Sigmoid colon (tissue), 7 donors: ENCODE measurements around the gene TMCC3. TPM values are rescaled to one million over a fixed set of nuclear protein-coding genes. Genes with fewer than 3 reads are reported as not detected.
A peak's percentile ranks its signal among the peaks of the same experiment; 100 is the strongest.
"Not testable (repeated sequence)": the region's sequence is repeated elsewhere in the genome, so short reads cannot be mapped to it uniquely, and the experiment has no call there.

ENCODE experiments used
- DNase-seq: peaks from one replicate; pipeline ENCODE4 v3.0.0-alpha.2; 2019
- H3K27ac ChIP-seq, 4 donors: fragments of 200-600 bp; sonication (generic); one replicate each; pipeline ENCODE4 v1.5.1; 2016 to 2019; ENCODE audit warnings: mild to moderate bottlenecking in 1 of 4
- H3K27me3 ChIP-seq, 3 donors: fragments of 200-600 bp; sonication (generic); one replicate each; pipeline ENCODE4 v1.5.1; 2019; ENCODE audit warnings: mild to moderate bottlenecking in 1 of 3
- H3K36me3 ChIP-seq, 4 donors: fragments of 200-600 bp; sonication (generic); one replicate each; pipeline ENCODE4 v1.5.1; 2016 to 2019
- H3K4me1 ChIP-seq, 4 donors: fragments of 200-600 bp; sonication (generic); one replicate each; pipeline ENCODE4 v1.5.1; 2017 to 2019
- H3K4me3 ChIP-seq, 4 donors: fragments of 200-600 bp; sonication (generic); one replicate each; pipeline ENCODE4 v1.5.1; 2017 to 2019; ENCODE audit warnings: mild to moderate bottlenecking in 2 of 4, moderate library complexity in 1 of 4
- H3K9me3 ChIP-seq, 4 donors: fragments of 200-600 bp in 3 of 4; sonication (generic) in 3 of 4; one replicate each; pipeline versions ENCODE4 v1.5.1 to v1.6.1; 2013 to 2019
- EP300 ChIP-seq, 4 donors: sonication (generic); formaldehyde crosslinking; IDR thresholded peaks; one replicate each; pipeline ENCODE4 v1.6.1; 2017; ENCODE audit warnings: antibody characterized with exemption in 4 of 4
- POLR2A ChIP-seq, 2 donors: fragments of 450-650 bp; IDR thresholded peaks; one replicate each; pipeline ENCODE4 v1.6.1; 2016; ENCODE audit warnings: antibody characterized with exemption in 2 of 2, mild to moderate bottlenecking in 2 of 2, moderate library complexity in 2 of 2
- POLR2AphosphoS5 ChIP-seq, 4 donors: sonication (generic); formaldehyde crosslinking; IDR thresholded peaks; one replicate each; pipeline ENCODE4 v1.6.1; 2017; ENCODE audit warnings: antibody characterized with exemption in 4 of 4
- WGBS, 2 donors: extraction: QIAGEN DNeasy Blood & Tissue Kit; methylation state at CpG; one replicate each; pipeline ENCODE4 v1.1.7; 2013; 5-methylcytosine and 5-hydroxymethylcytosine counted together
- intact Hi-C: fragments of 100-400 bp; cut with DNase I; formaldehyde crosslinking; loops from one replicate; pipeline ENCODE4 v1.15.1; 2023
- polyA plus RNA-seq, 3 donors: library from polyadenylated mRNA; stranded (reverse); fragments of 200-250 nt; gene quantifications; one replicate each; pipeline ENCODE4 v1.2.3, GENCODE V29; 2013
- total RNA-seq, 4 donors: library from RNA; depleted of rRNA; stranded (reverse); fragments of >200 nt; gene quantifications; one replicate each; pipeline ENCODE4 v1.1.0, GENCODE V29; 2016
- TF ChIP-seq, protein P1 (sequence below), 4 experiments: fragments of 450-650 bp in 3 of 4; fragments of 200-600 bp in 1 of 4; IDR thresholded peaks; one replicate each; pipeline ENCODE4 v1.5.1; 2016 to 2019; ENCODE audit warnings: antibody characterized with exemption in 4 of 4, mild to moderate bottlenecking in 3 of 4, moderate library complexity in 2 of 4
- donor health status: healthy with polysubstance abuse.
- donor health status: Bipolar disorder and iron deficiency.
- donor health status: healthy.

Gene TMCC3
- total and polyA plus RNA-seq, 7 donors = 4.9 to 44.9 (median 8.3) TPM

DNA sequence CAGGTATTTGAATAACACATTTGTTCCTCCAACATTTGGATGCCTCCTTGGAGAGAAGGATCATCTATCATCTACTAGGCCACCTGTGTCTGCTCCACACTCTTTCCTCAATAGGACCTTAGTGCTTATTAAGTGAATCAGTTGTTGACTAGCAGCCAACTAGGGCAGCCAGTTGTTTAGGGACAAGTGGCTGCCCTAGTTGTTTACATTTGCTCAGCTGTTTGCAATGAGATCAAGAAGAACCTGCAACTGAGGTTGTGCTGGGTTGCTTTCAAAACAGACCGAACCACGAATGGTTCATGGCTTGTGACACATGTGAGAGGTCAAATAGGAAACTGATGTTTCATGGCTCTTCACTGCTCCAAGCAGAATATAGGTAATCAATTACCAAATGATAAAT lies 53.8 kb downstream of the TMCC3 start:
- no peak overlapping the region for H3K4me3 ChIP-seq
- H3K36me3 ChIP-seq = no peaks in the 10 kb centered on the region
- TF ChIP-seq POLR2A (IDR thresholded peaks at IDR 0.05) (no peak), POLR2AphosphoS5 (IDR thresholded peaks at IDR 0.05) (no peak), EP300 (IDR thresholded peaks at IDR 0.05) (no peak)
- TF ChIP-seq, protein P1, sequence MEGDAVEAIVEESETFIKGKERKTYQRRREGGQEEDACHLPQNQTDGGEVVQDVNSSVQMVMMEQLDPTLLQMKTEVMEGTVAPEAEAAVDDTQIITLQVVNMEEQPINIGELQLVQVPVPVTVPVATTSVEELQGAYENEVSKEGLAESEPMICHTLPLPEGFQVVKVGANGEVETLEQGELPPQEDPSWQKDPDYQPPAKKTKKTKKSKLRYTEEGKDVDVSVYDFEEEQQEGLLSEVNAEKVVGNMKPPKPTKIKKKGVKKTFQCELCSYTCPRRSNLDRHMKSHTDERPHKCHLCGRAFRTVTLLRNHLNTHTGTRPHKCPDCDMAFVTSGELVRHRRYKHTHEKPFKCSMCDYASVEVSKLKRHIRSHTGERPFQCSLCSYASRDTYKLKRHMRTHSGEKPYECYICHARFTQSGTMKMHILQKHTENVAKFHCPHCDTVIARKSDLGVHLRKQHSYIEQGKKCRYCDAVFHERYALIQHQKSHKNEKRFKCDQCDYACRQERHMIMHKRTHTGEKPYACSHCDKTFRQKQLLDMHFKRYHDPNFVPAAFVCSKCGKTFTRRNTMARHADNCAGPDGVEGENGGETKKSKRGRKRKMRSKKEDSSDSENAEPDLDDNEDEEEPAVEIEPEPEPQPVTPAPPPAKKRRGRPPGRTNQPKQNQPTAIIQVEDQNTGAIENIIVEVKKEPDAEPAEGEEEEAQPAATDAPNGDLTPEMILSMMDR (IDR thresholded peaks at IDR 0.05) = no peak
- H3K4me1 ChIP-seq = peaks cover 0 to 10% (median 7%) of the 10 kb centered on the region in 4 donors
- no peaks in the 10 kb centered on the region for H3K27me3 ChIP-seq
- DNase-seq = no peak
- no peaks in the 10 kb centered on the region for H3K9me3 ChIP-seq
- 62 to 80% methylated on average over 2 of the region's 2 CpGs for WGBS, 2 donors
- intact Hi-C loops = no loop called here
- no peak overlapping the region for H3K27ac ChIP-seq

DNA sequence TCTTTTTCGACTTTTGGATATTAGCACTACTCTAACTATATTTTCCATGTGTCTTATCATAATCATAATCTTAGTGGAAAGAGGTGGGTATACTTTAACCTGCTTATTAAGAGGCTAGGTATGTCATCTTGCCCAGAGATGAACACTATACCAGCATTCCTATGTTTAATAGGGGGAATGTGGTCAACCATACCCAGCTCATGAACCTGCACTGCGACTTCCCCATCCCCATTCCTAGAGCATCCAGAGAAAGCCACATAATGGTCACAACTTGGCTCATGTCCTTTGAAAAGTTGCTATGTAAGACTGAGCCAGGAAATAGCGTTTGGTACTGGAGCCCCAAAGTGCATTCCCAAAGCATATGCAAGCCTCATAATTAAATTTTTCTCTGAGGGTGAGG lies 55.2 kb downstream of the TMCC3 start:
- TF ChIP-seq EP300 (IDR thresholded peaks at IDR 0.05) (no peak), POLR2AphosphoS5 (IDR thresholded peaks at IDR 0.05) (no peak), POLR2A (IDR thresholded peaks at IDR 0.05) (no peak)
- TF ChIP-seq, protein P1 (IDR thresholded peaks at IDR 0.05) = no peak
- intact Hi-C loops = no loop called here
- no peak for DNase-seq
- Histone ChIP-seq H3K9me3 (no peaks in the 10 kb centered on the region), H3K27ac (no peak overlapping the region), H3K36me3 (no peaks in the 10 kb centered on the region), H3K4me3 (no peak overlapping the region), H3K27me3 (no peaks in the 10 kb centered on the region), H3K4me1 (peaks cover 0 to 14% (median 8%) of the 10 kb centered on the region in 4 donors)
- WGBS, 2 donors = 85 to 90% methylated on average over 3 of the region's 3 CpGs

DNA sequence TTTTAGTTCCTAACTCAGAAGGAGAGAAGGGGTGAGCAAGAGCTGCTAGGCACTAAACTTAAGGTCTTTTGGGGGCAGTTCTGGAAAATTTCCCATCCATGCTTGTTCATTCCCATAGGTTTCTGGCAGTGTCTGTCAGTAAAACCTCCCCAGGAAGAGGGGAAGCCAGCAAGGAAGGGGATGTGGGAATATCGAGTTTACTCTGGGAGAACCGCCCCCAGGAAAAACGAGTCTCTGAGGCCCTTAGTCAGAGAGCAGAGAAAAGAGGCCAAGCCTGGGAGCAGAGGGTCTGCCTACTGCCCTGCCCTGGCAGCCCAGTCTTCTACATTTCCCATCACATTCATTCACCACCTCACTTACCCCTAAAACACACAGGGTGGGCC lies 55.9 kb downstream of the TMCC3 start:
- no peak overlapping the region for H3K4me3 ChIP-seq
- no peaks in the 10 kb centered on the region for H3K27me3 ChIP-seq
- 73 to 76% methylated on average over 3 of the region's 3 CpGs for WGBS, 2 donors
- no peaks in the 10 kb centered on the region for H3K9me3 ChIP-seq
- H3K27ac ChIP-seq = peak overlapping the region in 1 of 4 donors; percentile 0
- TF ChIP-seq EP300 (IDR thresholded peaks at IDR 0.05) (no peak), POLR2A (IDR thresholded peaks at IDR 0.05) (no peak), POLR2AphosphoS5 (IDR thresholded peaks at IDR 0.05) (no peak)
- TF ChIP-seq, protein P1 (IDR thresholded peaks at IDR 0.05) = no peak
- H3K36me3 ChIP-seq = no peaks in the 10 kb centered on the region
- intact Hi-C loops = no loop called here
- H3K4me1 ChIP-seq = peaks cover 0 to 15% (median 10%) of the 10 kb centered on the region in 4 donors
- DNase-seq = no peak

DNA sequence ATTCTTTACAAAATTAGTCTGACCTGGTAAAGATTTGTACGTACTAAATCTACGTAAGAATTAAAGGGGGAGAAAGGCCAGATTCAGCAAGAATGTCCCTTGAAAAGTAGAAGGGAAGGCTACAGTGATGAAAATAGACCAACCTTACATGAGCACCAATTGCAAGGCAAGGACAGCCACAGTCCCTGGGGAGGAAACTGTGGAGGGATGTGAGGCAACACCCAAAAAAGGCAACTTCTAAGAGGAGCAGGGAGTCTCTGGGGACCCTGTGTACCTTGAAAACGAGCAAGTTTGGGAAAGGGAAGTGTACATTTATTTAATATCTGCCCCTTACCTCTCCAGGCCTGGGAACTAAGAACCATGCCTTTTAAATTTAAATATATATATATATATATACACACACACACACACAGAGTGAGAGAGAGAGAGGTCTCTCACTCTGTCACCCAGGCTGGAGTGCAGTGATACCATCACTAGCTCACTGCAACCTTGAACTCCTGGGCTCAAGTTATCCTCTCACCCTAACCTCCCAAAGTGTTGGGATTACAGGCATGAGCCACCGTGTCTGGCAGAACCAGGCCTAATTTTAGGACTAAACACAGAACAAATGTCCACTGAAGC lies 56.4 kb downstream of the TMCC3 start:
- intact Hi-C loops = no loop called here

DNA sequence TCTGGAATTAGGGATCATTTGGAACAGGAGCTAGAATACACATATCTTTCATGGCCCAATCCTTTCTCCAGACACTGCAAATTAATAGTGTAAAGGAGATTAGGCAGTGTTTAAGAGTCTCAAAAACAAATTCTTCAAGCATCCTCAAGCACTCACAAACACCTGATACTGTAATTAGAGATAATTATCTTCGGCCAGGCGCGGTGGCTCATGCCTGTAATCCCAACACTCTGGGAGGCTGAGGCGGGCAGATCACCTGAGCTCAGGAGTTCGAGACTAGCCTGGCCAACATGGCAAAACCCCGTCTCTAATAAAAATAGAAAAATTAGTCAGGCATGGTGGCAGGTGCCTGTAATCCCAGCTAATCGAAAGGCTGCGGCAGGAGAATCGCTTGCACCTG lies 57.6 kb downstream of the TMCC3 start:
- H3K27me3 ChIP-seq, intact Hi-C loops, H3K36me3 ChIP-seq, H3K9me3 ChIP-seq, H3K4me3 ChIP-seq, DNase-seq: not testable (repeated sequence)
- Histone ChIP-seq H3K27ac (peak overlapping the region in 1 of 4 donors; percentile 44), H3K4me1 (peaks cover 0 to 25% (median 20%) of the 10 kb centered on the region in 4 donors)
- WGBS, 2 donors = 90% methylated on average over 9 of the region's 9 CpGs

More for the DNA sequence above, 56.4 kb downstream of the TMCC3 start:
- H3K9me3 ChIP-seq = no peaks in the 10 kb centered on the region
- H3K36me3 ChIP-seq = no peaks in the 10 kb centered on the region
- no peak for DNase-seq
- no peak overlapping the region for H3K4me3 ChIP-seq
- 66 to 70% methylated on average over 4 of the region's 4 CpGs for WGBS, 2 donors
- H3K27me3 ChIP-seq = no peaks in the 10 kb centered on the region
- H3K4me1 ChIP-seq = peaks cover 0 to 15% (median 13%) of the 10 kb centered on the region in 4 donors
- TF ChIP-seq EP300 (IDR thresholded peaks at IDR 0.05) = no peak
- TF ChIP-seq POLR2A (IDR thresholded peaks at IDR 0.05) = no peak
- H3K27ac ChIP-seq = peak overlapping the region in 2 of 4 donors; percentile 0 to 7

DNA sequence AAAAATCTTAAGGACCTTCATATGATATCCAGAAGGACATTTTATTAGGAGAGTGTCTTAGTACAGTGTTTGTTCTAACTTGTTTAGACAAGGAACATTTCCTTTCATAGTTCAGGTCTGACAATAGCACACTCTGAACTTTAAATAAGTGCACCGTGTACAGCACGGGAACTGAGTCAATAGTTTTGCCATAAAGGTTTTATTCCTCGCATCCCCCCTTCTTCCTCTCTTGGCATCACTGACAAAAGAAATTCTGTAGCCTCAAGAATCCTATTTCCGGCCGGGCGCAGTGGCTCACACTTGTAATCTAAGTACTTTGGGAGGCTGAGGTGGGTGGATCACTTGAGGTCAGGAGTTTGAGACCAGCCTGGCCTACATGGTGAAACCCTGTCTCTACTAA lies 58.3 kb downstream of the TMCC3 start:
- TF ChIP-seq POLR2AphosphoS5 (IDR thresholded peaks at IDR 0.05) (peak in 2 of 4 donors; percentile 16 to 17), POLR2A (IDR thresholded peaks at IDR 0.05) (no peak), EP300 (IDR thresholded peaks at IDR 0.05) (no peak)
- TF ChIP-seq, protein P1 (IDR thresholded peaks at IDR 0.05) = no peak
- no peaks in the 10 kb centered on the region for H3K36me3 ChIP-seq
- H3K27ac ChIP-seq = peak overlapping the region in 3 of 4 donors; percentile 33 to 58 (median 44)
- WGBS, 2 donors = 26 to 64% methylated on average over 6 of the region's 6 CpGs
- DNase-seq = no peak
- H3K27me3 ChIP-seq = no peaks in the 10 kb centered on the region
- intact Hi-C loops = no loop called here
- peaks cover 0 to 31% (median 25%) of the 10 kb centered on the region in 4 donors for H3K4me1 ChIP-seq
- no peaks in the 10 kb centered on the region for H3K9me3 ChIP-seq
- H3K4me3 ChIP-seq = no peak overlapping the region
